Right lung (tissue), 5 donors: ENCODE data around the gene GIT1. TPM values are rescaled to one million over a fixed set of nuclear protein-coding genes. Genes with fewer than 3 reads are reported as not detected.

Experiments
- DNase-seq, 2 donors: peaks; one replicate each; pipeline ENCODE4 v3.0.0-alpha.2; 2013
- polyA plus RNA-seq, 5 donors: library from polyadenylated mRNA; unstranded; fragments of 120-200 nt; gene quantifications; one replicate each; pipeline versions ENCODE4 v1.2.1 to v1.2.3, GENCODE V29; 2013; ENCODE audit warnings: inconsistent platforms in 1 of 5, low replicate concordance in 1 of 5; ENCODE audit not compliant: insufficient read length in 5 of 5, insufficient read depth in 1 of 5

The GIT1 gene
- polyA plus RNA-seq, 5 donors = 32.5 to 48.4 (median 42.6) TPM

- DNase-seq = no peak
Observed at GRCh38 chr17:29594519-29595090, 5.2 kb upstream of the GIT1 start.

- no peak for DNase-seq
Observed at GRCh38 chr17:29593591-29594518, 4.4 kb upstream of the GIT1 start.

- DNase-seq = no peak
Observed at GRCh38 chr17:29592850-29593551, 3.6 kb upstream of the GIT1 start, which contains the start of gene ANKRD13B. ANKRD13B (plus strand) TSS chr17:29593132; CDS start chr17:29593622, 490 bp downstream.

- DNase-seq = peak; percentile 87 to 89
Observed at GRCh38 chr17:29591737-29592608, 2.5 kb upstream of the GIT1 start.

GRCh38 chr17:29591146-29591736 lies 1.8 kb upstream of the GIT1 start:
- peak; percentile 52 to 57 for DNase-seq

GRCh38 chr17:29590411-29591145 lies 1.1 kb upstream of the GIT1 start:
- DNase-seq = no peak

- DNase-seq = no peak
Observed at GRCh38 chr17:29588562-29589411, 661 bp downstream of the GIT1 start.

- no peak for DNase-seq
Observed at GRCh38 chr17:29588017-29588561, 1.4 kb downstream of the GIT1 start.

- DNase-seq = no peak
Observed at GRCh38 chr17:29587591-29587990, 1.9 kb downstream of the GIT1 start.

GRCh38 chr17:29586676-29587469 lies 2.6 kb downstream of the GIT1 start:
- no peak for DNase-seq

- DNase-seq = no peak
Observed at GRCh38 chr17:29585080-29585751, 4.2 kb downstream of the GIT1 start.

GRCh38 chr17:29584452-29585079 lies 4.9 kb downstream of the GIT1 start:
- DNase-seq = no peak

- no peak for DNase-seq
Observed at GRCh38 chr17:29583324-29584248, 5.9 kb downstream of the GIT1 start.

- DNase-seq = no peak
Observed at GRCh38 chr17:29582772-29583171, 6.7 kb downstream of the GIT1 start.

- DNase-seq = no peak
Observed at GRCh38 chr17:29582254-29582765, 7.1 kb downstream of the GIT1 start.
